ENCODE results near the gene MPND.

DNA sequence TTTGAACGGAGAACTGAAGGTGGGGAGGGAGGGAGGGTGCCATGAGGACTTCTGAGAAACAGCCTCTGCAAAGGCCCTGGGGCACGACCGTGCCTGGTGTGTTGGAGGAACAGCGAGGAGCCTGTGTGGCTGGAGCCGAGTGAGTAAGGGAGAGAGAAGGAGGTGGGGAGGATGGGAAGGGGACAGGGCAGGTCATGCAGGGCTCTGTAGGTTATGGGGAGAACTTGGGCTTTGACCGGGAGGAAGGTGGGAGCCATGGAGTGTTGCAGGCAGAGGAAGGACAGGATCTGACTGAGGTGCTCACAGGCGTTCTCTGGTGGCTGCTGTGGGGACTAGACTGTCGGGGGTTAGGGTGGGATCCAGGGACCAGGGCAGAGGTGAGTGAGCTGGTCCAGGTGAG is 6.7 kb downstream of the MPND start:
- no peak for TF ChIP-seq CTCF (IDR thresholded peaks at IDR 0.05; ENCODE audit: low read length)
- no peak for TF ChIP-seq EZH2 (IDR thresholded peaks at IDR 0.05; ENCODE audit: borderline replicate concordance, low read length)

All from OCI-LY1 (cell line).